Adrenal gland (tissue), 5 donors: Measurements from ENCODE around the gene SACS.
"Not testable (repeated sequence)": the region's sequence is repeated elsewhere in the genome, so short reads cannot be mapped to it uniquely, and the experiment has no call there.

Experiments
- POLR2A ChIP-seq, 2 donors: fragments of 450-650 bp; IDR thresholded peaks; one replicate each; pipeline ENCODE4 v1.6.1; 2017; ENCODE audit warnings: antibody characterized with exemption in 2 of 2, mild to moderate bottlenecking in 2 of 2, moderate library complexity in 1 of 2
- TF ChIP-seq, protein P1 (sequence below), 6 experiments: fragments of 450-650 bp in 4 of 6; fragments of 200-600 bp in 2 of 6; sonication (generic) in 1 of 6; IDR thresholded peaks; 1 replicate in 5 of 6; 2 replicates in 1 of 6; pipeline versions ENCODE4 v1.5.1 to v1.8.0; 2016 to 2021; ENCODE audit warnings: antibody characterized with exemption in 6 of 6, mild to moderate bottlenecking in 2 of 6, moderate library complexity in 1 of 6
- donor health status: DM: no; HTN: no; CAD: no.

DNA sequence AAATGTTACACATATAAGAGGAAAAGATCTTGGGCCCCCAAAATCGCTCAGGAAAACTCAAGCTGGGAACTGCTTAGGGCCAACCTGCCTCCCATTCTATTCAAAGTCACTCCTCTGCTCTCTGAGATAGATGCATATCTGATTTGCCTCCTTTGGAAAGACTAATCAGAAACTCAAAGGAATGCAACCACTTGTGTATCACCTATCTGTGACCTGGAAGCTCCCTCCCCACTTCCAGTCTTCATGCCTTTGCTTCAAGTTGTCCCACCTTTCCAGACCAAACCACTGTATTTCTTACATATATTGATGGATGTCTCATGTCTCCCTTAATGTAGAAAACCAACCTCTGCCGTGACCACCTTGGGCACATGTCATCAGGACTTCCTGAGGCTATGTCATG is 32.3 kb downstream of the SACS start:
- not testable (repeated sequence) for TF ChIP-seq POLR2A (IDR thresholded peaks at IDR 0.05)
- TF ChIP-seq, protein P1, sequence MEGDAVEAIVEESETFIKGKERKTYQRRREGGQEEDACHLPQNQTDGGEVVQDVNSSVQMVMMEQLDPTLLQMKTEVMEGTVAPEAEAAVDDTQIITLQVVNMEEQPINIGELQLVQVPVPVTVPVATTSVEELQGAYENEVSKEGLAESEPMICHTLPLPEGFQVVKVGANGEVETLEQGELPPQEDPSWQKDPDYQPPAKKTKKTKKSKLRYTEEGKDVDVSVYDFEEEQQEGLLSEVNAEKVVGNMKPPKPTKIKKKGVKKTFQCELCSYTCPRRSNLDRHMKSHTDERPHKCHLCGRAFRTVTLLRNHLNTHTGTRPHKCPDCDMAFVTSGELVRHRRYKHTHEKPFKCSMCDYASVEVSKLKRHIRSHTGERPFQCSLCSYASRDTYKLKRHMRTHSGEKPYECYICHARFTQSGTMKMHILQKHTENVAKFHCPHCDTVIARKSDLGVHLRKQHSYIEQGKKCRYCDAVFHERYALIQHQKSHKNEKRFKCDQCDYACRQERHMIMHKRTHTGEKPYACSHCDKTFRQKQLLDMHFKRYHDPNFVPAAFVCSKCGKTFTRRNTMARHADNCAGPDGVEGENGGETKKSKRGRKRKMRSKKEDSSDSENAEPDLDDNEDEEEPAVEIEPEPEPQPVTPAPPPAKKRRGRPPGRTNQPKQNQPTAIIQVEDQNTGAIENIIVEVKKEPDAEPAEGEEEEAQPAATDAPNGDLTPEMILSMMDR (IDR thresholded peaks at IDR 0.05) = not testable (repeated sequence)
